Progenitor cell of endocrine pancreas (in vitro differentiated cells): ENCODE measurements around the gene FRMPD4. TPM values are rescaled to one million over a fixed set of nuclear protein-coding genes. Genes with fewer than 3 reads are reported as not detected.

Experiments used
- DNase-seq: peaks from one replicate; pipeline ENCODE4 v3.0.0; 2021; ENCODE audit warnings: low spot score; ENCODE audit not compliant: unreplicated experiment
- H3K27ac Mint-ChIP-seq: 2 replicates; pipeline ENCODE4 v1.8.0; 2021; ENCODE audit warnings: mild to moderate bottlenecking, moderate library complexity, mixed read lengths
- H3K27me3 Mint-ChIP-seq: 2 replicates; pipeline ENCODE4 v1.8.0; 2021; ENCODE audit warnings: mixed read lengths
- H3K36me3 Mint-ChIP-seq: 2 replicates; pipeline ENCODE4 v1.8.0; 2022; ENCODE audit warnings: mixed read lengths; ENCODE audit not compliant: insufficient read depth
- H3K4me1 Mint-ChIP-seq: 2 replicates; pipeline ENCODE4 v1.8.0; 2021; ENCODE audit warnings: low read depth, mixed read lengths
- H3K4me3 Mint-ChIP-seq: 2 replicates; pipeline ENCODE4 v1.8.0; 2021; ENCODE audit warnings: low read depth, mild to moderate bottlenecking, moderate library complexity, mixed read lengths
- H3K9me3 Mint-ChIP-seq: 2 replicates; pipeline ENCODE4 v1.8.0; 2021; ENCODE audit warnings: low read depth, mixed read lengths
- total RNA-seq: library from RNA; stranded (reverse); gene quantifications from 2 replicates; pipeline ENCODE4 v1.2.1, GENCODE V29; 2021
- TF ChIP-seq, protein P1 (sequence below): fragments of 200-600 bp; sonication (generic); IDR thresholded peaks from one replicate; pipeline ENCODE4 v1.5.0; 2021; ENCODE audit warnings: antibody characterized with exemption, mild to moderate bottlenecking; ENCODE audit not compliant: unreplicated experiment

Gene FRMPD4
- total RNA-seq, 1 donor from 2014 or later = 0.10 TPM

DNA sequence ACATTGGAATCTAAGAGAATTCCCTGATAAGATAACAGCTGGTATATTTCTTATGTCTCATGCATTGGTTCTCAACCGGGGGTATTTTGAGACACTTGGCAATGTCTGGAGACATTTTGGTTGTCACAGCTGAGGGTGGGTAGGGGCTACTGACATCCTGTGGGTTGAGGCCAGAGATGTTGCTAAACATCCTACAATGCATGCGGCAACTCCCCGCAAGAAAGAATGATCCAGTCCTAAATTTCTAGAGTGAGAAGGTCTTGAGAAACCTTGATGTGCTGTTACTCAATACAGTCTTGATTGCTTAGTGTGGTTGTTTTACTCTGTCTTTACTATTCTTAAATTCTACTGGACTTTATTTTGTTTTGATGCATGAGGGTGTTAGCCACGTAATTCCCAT, 287.2 kb downstream of the FRMPD4 start:
- DNase-seq = no peak
- TF ChIP-seq, protein P1, sequence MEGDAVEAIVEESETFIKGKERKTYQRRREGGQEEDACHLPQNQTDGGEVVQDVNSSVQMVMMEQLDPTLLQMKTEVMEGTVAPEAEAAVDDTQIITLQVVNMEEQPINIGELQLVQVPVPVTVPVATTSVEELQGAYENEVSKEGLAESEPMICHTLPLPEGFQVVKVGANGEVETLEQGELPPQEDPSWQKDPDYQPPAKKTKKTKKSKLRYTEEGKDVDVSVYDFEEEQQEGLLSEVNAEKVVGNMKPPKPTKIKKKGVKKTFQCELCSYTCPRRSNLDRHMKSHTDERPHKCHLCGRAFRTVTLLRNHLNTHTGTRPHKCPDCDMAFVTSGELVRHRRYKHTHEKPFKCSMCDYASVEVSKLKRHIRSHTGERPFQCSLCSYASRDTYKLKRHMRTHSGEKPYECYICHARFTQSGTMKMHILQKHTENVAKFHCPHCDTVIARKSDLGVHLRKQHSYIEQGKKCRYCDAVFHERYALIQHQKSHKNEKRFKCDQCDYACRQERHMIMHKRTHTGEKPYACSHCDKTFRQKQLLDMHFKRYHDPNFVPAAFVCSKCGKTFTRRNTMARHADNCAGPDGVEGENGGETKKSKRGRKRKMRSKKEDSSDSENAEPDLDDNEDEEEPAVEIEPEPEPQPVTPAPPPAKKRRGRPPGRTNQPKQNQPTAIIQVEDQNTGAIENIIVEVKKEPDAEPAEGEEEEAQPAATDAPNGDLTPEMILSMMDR = no peak
- peaks cover 12% of the 10 kb centered on the region for H3K9me3 Mint-ChIP-seq

DNA sequence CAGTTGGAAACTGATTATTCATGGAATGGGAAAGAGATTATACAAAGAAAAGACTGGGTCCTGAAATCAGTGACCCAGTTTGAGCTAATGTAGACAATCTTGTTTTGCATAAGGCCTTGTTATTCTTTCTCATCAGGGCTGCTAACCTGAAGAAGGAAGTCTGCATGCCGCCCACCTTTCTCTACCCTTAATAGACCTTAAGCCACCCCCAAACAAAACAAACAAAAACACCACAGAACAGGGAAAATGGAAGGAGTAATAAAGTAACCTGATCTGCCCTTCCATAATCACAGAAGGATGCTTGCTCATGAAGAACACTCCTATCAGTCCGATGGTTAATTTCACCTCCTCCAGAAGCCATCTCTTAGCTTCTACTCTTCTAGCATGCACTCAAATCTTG, 288.1 kb downstream of the FRMPD4 start:
- TF ChIP-seq, protein P1 = no peak
- Mint-ChIP-seq H3K27ac (no peak overlapping the region), H3K4me1 (no peaks in the 10 kb centered on the region), H3K27me3 (no peaks in the 10 kb centered on the region), H3K36me3 (no peaks in the 10 kb centered on the region), H3K9me3 (peaks cover 8% of the 10 kb centered on the region), H3K4me3 (no peak overlapping the region)
- no peak for DNase-seq

More for the DNA sequence above, 287.2 kb downstream of the FRMPD4 start:
- Mint-ChIP-seq H3K4me3 (no peak overlapping the region), H3K27me3 (no peaks in the 10 kb centered on the region), H3K27ac (no peak overlapping the region), H3K36me3 (no peaks in the 10 kb centered on the region), H3K4me1 (no peaks in the 10 kb centered on the region)

DNA sequence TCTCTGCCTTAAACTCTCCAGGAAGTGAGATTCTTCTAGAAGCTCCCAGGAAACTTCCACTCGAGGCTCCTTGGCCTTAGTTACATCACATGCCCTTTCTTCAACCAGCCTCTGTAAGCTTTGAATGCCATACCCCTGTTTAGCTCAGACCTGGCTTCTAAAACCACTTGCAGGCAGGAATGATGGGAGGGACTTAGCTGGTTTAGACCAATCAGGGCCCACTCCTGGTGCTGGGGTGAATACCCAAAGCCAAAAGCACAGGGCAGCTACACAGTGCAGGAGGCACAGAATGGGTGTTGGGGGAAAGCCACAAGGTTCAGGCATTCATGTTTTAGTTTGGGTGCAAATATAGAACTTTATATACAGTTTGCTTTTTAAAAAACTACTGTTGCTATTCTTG, 296.2 kb downstream of the FRMPD4 start:
- no peaks in the 10 kb centered on the region for H3K27me3 Mint-ChIP-seq
- no peaks in the 10 kb centered on the region for H3K36me3 Mint-ChIP-seq
- no peaks in the 10 kb centered on the region for H3K4me1 Mint-ChIP-seq
- TF ChIP-seq, protein P1 = no peak
- H3K4me3 Mint-ChIP-seq = no peak overlapping the region
- no peak for DNase-seq
- no peak overlapping the region for H3K27ac Mint-ChIP-seq
- H3K9me3 Mint-ChIP-seq = peaks cover 16% of the 10 kb centered on the region

DNA sequence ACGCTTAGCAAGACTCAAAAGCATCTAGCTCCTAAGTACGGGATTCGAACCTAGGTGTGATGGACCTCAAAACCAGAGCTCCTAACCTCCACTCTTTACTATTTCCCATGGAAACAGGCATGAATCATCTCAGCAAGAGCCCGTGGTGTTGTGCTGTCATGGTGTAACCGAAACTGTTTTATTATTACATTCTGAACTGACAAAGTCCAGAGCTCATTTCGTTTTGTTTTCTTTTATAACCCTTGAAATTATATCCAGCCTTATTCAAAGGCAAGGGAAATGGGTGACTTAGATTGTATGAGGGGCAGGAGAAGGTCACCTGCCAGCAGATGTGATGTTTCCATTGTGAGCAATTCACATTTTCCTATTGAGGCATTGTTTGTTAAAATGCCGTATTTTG, 301.1 kb downstream of the FRMPD4 start:
- Mint-ChIP-seq H3K36me3 (no peaks in the 10 kb centered on the region), H3K27me3 (no peaks in the 10 kb centered on the region), H3K4me1 (no peaks in the 10 kb centered on the region), H3K9me3 (peaks cover 4% of the 10 kb centered on the region), H3K27ac (no peak overlapping the region), H3K4me3 (no peak overlapping the region)
- DNase-seq = no peak
- TF ChIP-seq, protein P1 = no peak

DNA sequence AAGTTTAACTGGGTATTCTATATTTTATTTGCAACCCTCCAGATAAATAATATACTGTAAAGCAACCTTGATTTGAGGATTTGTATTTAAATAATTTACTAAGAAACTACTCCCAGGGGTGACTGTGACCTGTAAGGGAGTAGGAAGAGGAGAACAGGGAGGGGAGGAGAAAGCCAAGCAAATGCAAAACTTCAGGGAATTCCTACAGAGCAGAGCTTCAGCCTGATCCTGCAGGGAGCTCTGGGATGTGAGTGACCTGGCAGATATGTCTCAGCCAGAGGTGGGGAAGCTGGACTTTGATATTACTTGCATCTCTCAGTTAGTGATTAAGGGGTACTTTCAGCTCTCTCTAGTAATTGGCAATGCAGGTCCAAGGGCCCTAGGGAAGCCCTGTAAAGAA, 302.0 kb downstream of the FRMPD4 start:
- H3K4me3 Mint-ChIP-seq = no peak overlapping the region
- DNase-seq = no peak
- TF ChIP-seq, protein P1 = no peak
- H3K4me1 Mint-ChIP-seq = no peaks in the 10 kb centered on the region
- no peak overlapping the region for H3K27ac Mint-ChIP-seq
- H3K27me3 Mint-ChIP-seq = no peaks in the 10 kb centered on the region
- H3K36me3 Mint-ChIP-seq = no peaks in the 10 kb centered on the region
- peaks cover 4% of the 10 kb centered on the region for H3K9me3 Mint-ChIP-seq
